ENCODE measurements around the gene BBX. TPM values are rescaled to one million over a fixed set of nuclear protein-coding genes. Genes with fewer than 3 reads are reported as not detected.

The BBX gene
- total RNA-seq, 1 donor from 2014 or later, result 54.3 TPM

DNA sequence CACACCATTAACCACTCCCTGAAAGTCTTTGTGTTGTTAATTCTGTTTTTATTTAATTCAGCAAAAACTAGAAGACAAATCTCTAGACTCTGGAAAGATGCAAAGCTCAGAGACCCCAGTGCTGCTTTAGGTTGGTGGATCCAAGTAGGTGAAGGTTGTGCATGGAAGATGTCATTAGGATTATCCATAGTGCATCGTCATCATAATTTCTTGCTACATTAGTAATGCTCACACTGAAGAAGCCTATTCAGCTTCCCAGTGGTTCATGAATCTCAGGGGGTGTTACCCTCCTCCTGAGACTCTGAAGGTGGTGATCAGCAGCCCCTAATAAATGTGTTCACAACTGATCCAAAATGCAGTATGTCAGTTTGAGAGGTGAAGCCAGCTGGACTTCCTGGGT, 295.3 kb downstream of the BBX start:
- no peak overlapping the region for H3K27ac Mint-ChIP-seq (ENCODE audit: unreplicated experiment)

DNA sequence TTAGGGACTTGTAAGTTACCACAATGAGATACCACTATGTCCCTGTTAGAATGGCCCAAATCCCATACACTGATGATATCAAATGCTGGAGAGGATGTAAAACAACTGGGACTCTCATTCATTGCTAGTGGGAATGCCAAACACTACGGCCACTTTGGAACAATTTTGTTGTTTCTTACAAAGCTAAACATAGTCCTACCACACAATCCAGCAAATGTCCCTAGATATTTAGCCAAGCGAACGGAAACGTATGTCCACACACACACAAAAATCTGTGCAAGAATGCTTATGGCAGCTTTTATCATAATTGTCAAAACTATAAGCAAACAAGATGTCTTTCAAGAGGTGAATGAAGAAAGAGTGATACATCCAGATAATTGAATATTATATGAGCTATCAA, 296.9 kb downstream of the BBX start:
- Mint-ChIP-seq H3K9me3 (ENCODE audit: unreplicated experiment) (no peaks in the 10 kb centered on the region), H3K4me1 (ENCODE audit: unreplicated experiment) (peaks cover 15% of the 10 kb centered on the region), H3K4me3 (ENCODE audit: unreplicated experiment) (no peak overlapping the region), H3K27ac (ENCODE audit: unreplicated experiment) (no peak overlapping the region), H3K36me3 (ENCODE audit: low read depth, unreplicated experiment) (no peaks in the 10 kb centered on the region), H3K27me3 (ENCODE audit: unreplicated experiment) (peaks cover 3% of the 10 kb centered on the region)
- TF ChIP-seq, protein P1, sequence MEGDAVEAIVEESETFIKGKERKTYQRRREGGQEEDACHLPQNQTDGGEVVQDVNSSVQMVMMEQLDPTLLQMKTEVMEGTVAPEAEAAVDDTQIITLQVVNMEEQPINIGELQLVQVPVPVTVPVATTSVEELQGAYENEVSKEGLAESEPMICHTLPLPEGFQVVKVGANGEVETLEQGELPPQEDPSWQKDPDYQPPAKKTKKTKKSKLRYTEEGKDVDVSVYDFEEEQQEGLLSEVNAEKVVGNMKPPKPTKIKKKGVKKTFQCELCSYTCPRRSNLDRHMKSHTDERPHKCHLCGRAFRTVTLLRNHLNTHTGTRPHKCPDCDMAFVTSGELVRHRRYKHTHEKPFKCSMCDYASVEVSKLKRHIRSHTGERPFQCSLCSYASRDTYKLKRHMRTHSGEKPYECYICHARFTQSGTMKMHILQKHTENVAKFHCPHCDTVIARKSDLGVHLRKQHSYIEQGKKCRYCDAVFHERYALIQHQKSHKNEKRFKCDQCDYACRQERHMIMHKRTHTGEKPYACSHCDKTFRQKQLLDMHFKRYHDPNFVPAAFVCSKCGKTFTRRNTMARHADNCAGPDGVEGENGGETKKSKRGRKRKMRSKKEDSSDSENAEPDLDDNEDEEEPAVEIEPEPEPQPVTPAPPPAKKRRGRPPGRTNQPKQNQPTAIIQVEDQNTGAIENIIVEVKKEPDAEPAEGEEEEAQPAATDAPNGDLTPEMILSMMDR (IDR thresholded peaks at IDR 0.05; ENCODE audit: unreplicated experiment), result no peak
- DNase-seq (ENCODE audit: low spot score), result no peak

More for the DNA sequence above, 295.3 kb downstream of the BBX start:
- Mint-ChIP-seq H3K4me3 (ENCODE audit: unreplicated experiment) (no peak overlapping the region), H3K9me3 (ENCODE audit: unreplicated experiment) (no peaks in the 10 kb centered on the region), H3K4me1 (ENCODE audit: unreplicated experiment) (peaks cover 8% of the 10 kb centered on the region), H3K27me3 (ENCODE audit: unreplicated experiment) (peaks cover 3% of the 10 kb centered on the region), H3K36me3 (ENCODE audit: low read depth, unreplicated experiment) (no peaks in the 10 kb centered on the region)
- TF ChIP-seq, protein P1 (IDR thresholded peaks at IDR 0.05; ENCODE audit: unreplicated experiment), result no peak
- DNase-seq (ENCODE audit: low spot score), result no peak

DNA sequence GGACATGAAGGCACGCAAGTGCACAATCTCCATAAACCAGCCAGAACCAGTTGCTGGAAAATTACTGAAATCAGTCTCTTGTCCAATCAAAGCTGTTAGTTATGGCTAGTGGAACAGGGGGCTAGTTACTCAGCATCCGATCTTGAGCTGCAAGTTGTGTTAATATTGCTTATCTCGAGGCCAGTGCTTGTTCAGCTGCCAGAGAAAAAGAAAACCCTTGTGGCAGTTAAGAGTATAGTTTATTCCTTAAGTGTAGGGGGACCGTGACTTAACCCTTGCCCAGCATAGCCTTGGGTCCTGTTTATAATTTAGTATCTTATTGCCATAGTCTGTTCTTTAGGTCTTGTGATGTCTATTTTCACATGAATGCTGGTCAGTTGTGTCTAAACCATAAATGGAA, 299.5 kb downstream of the BBX start:
- Mint-ChIP-seq H3K9me3 (ENCODE audit: unreplicated experiment) (no peaks in the 10 kb centered on the region), H3K36me3 (ENCODE audit: low read depth, unreplicated experiment) (no peaks in the 10 kb centered on the region), H3K27ac (ENCODE audit: unreplicated experiment) (no peak overlapping the region), H3K27me3 (ENCODE audit: unreplicated experiment) (peaks cover 3% of the 10 kb centered on the region), H3K4me3 (ENCODE audit: unreplicated experiment) (no peak overlapping the region), H3K4me1 (ENCODE audit: unreplicated experiment) (peaks cover 15% of the 10 kb centered on the region)
- TF ChIP-seq, protein P1 (IDR thresholded peaks at IDR 0.05; ENCODE audit: unreplicated experiment), result peak; percentile 18
- no peak for DNase-seq (ENCODE audit: low spot score)

DNA sequence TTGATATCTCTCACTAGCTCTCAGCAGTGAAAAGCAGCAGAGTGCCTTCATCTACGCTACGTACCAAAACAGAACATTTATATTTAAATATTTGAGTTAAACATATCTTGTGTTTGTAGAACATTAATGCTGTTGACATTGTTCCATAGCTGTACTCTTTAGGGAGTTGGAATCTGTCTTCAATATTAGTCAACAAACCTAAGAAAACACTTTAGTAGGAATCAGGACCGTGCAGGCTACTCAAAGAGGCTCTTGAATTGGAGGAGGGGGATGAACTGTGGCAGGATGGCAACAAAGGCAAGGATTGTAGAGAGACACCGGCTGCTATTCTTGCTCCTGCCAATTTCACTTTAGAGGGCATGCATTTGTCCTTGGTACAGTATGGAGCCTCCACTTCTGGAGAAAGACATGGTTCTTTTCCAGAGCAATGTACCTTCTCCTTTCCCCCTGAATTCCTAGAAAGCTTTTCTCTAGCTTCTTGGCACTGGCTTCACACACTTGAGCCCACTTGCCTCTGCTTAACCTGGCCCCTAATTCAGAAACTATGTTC, 302.1 kb downstream of the BBX start:
- Mint-ChIP-seq H3K4me3 (ENCODE audit: unreplicated experiment) (no peak overlapping the region), H3K27ac (ENCODE audit: unreplicated experiment) (no peak overlapping the region), H3K9me3 (ENCODE audit: unreplicated experiment) (no peaks in the 10 kb centered on the region), H3K27me3 (ENCODE audit: unreplicated experiment) (peaks cover 3% of the 10 kb centered on the region), H3K36me3 (ENCODE audit: low read depth, unreplicated experiment) (no peaks in the 10 kb centered on the region), H3K4me1 (ENCODE audit: unreplicated experiment) (peaks cover 15% of the 10 kb centered on the region)
- DNase-seq (ENCODE audit: low spot score), result no peak
- TF ChIP-seq, protein P1 (IDR thresholded peaks at IDR 0.05; ENCODE audit: unreplicated experiment), result no peak

DNA sequence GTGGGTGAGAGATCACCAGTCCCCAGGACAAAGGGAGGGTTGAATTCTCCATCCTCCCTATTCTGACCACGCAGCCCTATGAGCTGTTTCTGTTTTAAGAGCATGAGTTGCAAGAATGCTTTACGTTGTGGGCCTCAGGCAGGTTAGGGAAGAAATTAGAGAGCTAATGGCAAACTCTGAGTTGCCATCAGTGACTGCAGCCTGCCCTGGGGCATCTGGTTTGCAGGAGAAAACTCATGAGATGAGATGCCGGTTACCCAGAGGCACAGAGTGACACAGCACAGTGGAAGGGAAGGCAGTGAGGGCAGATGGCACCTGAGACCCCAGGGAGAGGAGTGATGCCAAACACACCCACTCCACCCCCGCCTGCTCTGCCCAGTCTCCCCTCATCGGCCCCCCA, 302.8 kb downstream of the BBX start:
- TF ChIP-seq, protein P1 (IDR thresholded peaks at IDR 0.05; ENCODE audit: unreplicated experiment), result no peak
- H3K4me1 Mint-ChIP-seq (ENCODE audit: unreplicated experiment), result peaks cover 15% of the 10 kb centered on the region
- H3K9me3 Mint-ChIP-seq (ENCODE audit: unreplicated experiment), result no peaks in the 10 kb centered on the region
- no peaks in the 10 kb centered on the region for H3K36me3 Mint-ChIP-seq (ENCODE audit: low read depth, unreplicated experiment)
- DNase-seq (ENCODE audit: low spot score), result no peak
- H3K27me3 Mint-ChIP-seq (ENCODE audit: unreplicated experiment), result peaks cover 3% of the 10 kb centered on the region
- H3K4me3 Mint-ChIP-seq (ENCODE audit: unreplicated experiment), result no peak overlapping the region
- H3K27ac Mint-ChIP-seq (ENCODE audit: unreplicated experiment), result no peak overlapping the region
